ENCODE measurements around the gene LRRTM4.

LRRTM4 gene

DNA sequence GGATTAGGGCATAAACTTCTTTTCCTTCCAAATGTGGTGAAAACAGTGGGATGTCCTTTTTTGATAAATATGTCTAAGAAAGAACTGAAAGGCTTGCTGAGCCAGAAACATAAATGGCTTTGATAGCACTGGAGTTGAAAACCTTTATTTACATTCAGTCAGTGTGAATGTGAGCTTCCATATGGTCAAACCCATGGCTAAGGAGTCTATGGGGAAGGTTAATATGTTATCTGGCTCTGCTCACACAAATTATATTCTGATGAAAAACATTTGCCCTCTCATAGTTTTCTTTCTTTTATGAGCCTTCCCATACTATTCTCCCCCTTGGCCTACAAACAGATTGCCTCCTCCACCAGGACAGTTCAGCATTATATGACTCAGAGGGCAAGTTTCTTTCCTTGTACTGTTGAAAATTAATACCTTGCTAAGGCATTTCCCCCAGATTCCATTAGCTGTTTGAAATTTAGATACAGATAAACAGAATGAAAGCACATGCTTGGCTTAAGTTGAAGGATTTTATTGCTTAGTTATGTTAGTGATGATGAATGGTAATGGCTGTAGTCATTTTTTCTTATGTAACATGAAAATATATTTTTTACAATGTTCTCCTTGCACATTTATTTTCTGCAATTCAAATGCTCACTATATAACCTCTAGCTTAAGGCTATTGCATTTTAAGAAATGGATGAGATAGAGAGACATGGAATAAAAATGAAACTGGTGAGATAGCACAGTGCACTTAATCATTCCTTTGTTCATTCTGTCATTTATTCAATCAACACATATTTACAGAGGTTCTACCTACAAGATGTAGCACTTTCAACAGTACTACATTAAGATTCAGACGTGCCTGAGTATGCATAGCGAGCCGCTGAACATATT is 544.1 kb downstream of the LRRTM4 start:
- no peak for DNase-seq

DNA sequence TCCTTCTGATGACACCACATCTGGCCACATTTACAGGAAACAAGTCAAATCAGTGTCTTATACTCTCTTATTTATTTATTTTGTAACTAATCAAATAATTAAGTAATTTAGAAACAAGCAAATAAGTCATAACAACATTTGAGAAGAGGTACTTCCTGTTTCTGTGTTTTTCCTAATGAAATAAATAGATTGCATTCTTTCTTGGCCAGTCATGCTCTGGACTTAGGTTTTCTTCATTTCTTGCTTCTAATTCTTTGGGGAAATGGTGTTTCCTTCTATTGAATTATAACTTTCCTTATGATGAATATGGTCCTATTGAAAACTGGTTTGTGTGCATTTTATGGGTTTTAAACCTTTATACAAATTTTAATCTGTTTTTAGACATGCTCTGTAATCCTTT is 546.4 kb downstream of the LRRTM4 start:
- no peak for DNase-seq

DNA sequence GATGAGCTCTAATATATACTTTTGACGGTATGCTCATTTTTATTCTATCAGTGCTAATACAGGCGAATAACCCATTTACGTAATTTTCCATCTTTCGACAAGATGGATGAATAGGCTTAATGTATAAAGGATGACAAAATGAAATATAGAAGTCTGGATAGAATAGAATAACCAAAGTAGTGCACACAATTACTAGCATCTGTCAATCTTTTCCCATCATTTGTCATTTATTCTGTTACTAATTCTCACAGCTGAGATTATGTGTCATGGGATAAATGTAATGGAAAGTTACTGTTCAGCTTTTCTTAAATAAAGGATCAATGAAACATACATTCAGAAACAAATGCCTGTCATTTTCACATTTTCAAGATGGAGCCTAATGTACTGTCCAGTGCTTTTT is 548.6 kb downstream of the LRRTM4 start:
- no peak for DNase-seq

DNA sequence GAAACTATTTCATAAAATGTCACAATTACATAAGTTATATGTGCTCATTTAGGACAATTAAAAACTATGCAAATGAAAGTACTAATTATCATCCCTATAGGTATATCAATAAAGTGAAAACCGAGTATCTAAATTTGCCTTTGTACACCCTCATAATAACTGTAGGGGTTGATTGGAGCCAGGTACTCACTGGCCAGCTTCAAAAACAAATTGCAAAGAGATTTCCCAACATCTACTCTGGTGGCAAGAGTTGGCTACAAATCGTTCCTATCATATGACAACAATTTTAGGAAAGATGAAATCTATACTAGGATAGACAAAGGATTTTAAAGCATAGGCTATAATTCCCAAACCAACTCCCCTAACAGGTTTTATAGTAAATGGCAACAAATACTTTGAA is 556.4 kb downstream of the LRRTM4 start:
- no peak for DNase-seq

DNA sequence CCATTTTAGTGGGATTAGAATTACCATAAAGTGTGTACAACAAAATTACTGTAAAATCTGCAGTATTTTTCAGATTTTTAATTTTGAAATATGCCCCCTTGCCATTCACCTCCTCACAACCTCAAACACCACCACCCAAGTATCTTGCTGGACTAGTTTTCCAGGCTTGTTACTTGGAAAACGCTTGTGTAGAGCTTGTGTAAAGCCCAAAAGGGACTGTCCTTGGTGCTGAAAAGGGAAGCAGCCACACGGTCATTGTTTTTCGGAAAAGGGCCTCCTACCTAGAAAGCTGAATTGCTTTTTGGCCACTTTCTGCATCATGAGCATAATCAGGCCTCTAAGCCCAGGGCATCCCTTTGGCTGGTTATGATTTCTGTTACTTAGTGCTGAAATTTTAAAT is 563.4 kb downstream of the LRRTM4 start:
- no peak for DNase-seq

DNA sequence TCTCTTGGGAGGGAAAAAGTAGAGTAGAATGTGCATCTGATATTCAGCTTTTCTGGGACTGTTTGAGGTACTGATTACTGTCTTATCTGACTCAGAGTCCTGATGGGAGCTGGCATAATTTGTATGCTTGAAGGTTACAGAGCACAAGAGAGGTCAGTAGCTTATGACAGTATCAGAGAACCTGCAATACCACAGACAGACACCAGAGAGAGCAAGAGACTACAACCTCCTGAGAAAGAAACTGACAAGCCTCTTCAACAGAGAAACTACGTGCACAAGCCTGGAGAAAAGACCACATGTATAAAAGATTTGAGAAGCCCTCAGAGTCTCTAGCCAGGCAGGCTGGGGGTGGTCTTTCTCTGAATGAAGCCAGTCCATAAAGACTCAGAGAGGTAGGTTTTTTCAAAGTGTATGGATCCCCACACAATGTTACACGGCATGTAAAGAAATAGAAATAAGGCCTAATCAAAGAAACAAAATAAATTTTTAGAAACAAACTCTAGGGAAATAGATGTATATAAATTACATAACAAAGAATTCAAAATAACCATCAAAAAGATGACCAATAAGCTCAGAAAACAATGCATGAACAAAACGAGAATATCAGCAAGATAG is 568.3 kb downstream of the LRRTM4 start:
- no peak for DNase-seq

DNA sequence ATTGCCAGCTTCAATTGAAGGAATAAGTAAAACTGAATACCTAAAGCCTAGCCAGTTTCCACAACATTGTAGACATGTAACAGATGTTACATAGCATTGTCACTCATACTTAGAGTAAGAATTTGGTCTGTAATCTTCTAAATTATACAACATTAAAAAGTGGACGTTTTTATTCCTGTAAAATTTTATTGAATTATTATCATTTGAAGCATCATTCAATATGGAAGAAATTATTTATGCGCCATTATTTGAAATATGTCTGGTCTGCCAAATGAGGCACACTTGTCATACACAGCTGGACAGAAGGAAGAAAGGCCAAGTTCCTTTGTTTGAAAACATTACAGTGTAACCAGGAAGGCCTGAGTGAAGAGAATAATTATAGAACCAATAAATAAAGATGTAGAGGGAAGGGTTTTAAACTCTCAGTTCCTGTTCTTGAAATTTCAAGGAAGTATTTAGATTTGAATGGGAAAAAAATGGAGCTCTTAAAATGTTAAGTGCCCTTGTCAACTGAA is 575.5 kb downstream of the LRRTM4 start:
- no peak for DNase-seq

DNA sequence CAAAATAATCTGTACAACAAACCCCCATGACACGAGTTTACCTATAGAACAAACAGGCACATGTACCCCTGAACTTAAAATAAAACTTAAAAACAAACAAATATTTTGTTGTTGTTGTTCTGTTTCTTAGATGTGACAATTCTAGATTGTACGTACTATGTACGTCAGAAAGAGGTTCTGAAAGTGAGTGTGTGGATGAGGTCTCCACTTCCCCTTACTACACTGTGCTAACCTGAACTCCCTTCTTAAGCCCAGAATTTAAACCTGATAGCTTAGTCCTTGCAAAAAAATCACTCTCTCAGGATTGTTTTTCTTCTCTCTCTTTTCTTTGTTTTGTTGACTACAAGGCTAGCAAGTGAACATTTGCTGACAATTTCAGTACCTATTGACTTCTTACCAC is 581.6 kb downstream of the LRRTM4 start:
- no peak for DNase-seq

DNA sequence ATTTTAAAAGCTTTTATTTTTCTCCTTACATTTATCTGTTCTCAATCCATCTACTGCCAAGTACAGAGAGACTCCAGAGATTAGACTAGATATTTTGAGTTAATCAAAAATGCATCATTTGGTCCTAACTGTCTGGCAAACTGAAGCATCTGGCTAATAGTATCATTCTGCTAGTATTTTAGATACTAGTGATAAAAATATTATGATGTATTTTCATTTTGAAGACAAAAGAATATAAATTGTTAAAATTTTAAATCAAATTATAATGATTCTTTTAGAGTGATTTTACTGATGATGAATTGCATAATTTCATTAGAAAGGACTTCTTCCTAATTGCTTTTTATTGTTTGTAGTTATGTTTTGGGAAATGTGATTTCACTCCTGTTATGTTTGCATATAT is 584.0 kb downstream of the LRRTM4 start:
- DNase-seq, result no peak

DNA sequence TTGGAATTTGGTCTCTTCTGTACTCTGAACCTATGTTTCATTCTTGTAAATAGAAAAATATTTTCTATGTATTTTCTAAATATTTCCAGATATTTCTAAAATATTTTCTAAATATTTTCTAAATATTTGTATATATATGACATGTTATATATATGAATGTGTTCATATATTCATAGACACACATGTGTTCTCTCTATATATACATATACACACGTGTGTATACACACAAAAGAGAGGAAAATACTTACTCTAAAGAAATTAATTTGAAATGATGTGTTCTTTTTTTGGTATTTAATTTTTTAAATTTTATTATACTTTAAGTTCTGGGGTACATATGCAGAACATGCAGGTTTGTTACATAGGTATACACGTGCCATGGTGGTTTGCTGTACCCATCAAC is 589.6 kb downstream of the LRRTM4 start:
- no peak for DNase-seq

DNA sequence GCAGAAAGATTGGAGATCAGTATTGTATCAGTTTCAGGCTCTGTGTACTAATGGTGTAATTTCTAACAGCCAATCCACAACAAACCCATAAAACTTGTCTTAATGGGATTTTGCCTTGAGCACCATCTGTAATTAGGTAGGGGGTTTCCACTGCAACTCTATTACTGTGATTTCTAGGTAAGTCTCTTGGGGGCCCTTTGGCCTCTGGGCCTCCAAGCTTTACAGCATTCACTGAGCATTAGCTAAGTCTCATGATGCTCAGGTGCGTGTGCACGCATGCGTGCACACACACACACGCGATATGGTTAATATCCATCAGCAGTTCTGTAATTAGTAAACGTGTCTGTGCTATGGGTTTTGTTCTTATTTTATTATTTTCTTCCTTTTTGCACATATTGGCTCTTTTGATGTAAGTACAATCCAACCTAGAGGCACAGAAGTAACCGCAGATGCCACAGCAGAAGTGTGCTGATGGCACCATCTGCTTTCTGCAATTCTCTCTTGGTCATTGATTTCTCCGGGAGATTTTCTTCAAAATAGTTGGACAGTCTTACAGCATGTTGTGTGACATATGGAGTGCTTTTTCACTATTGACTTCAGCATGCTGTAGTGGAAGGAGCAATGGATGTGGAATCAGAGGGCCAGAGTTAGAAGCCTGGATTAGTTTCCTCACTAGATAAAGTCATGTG is 592.0 kb downstream of the LRRTM4 start:
- no peak for DNase-seq

DNA sequence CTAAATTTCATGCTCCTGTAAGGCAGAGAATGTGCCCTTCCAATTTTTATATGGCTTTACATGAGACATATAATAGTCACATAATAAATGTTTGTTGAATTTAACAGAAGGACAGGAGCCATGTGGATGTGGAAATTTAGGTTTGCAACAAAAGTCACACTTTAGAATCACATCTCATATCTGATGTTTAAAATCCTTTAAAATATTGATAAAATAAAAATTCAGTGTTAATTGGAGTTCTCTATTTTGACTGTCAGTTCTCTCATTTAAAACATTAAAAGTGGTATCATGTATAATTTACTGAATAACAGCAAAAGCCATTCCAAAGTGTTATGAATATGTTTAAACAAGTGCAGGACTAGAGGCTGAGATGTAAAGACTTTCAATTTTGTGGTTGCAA is 594.1 kb downstream of the LRRTM4 start:
- no peak for DNase-seq

DNA sequence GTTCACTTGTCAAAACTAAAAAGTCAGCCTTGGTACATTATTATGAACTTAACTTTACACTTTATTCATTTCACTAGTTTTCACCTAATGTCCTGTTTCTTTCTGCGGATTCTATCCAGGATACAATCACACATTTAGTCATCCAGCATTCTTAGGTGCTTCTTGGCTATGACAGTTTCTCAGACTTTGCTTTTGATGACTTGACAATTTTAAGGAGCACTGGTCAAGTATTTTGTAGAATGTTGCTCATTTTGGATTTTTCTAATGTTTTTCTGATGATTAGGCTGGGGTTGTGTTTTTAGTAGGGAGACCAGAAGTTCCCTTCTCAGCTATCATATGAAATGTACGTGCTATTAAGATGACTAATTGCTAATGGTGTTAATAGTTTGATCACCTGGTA is 601.2 kb downstream of the LRRTM4 start:
- DNase-seq, result no peak

DNA sequence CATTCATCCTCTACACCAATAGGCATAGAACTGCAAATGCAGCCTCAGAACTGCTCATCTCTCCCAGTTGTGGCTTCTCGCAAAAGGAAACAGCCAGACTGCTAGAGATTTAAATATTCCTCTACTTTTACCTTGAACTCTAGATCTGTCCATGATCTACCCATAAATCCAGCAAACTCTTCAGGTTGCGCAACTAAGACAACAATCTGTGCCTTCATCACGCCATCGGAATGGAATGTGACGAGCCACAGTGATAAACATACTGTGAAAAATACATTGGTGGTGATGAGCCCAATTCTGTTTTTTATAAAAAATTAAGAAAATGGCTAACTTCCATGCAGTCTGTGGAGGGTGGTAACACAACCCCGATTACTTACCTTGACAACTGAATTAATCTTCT is 626.7 kb downstream of the LRRTM4 start:
- DNase-seq, result no peak

DNA sequence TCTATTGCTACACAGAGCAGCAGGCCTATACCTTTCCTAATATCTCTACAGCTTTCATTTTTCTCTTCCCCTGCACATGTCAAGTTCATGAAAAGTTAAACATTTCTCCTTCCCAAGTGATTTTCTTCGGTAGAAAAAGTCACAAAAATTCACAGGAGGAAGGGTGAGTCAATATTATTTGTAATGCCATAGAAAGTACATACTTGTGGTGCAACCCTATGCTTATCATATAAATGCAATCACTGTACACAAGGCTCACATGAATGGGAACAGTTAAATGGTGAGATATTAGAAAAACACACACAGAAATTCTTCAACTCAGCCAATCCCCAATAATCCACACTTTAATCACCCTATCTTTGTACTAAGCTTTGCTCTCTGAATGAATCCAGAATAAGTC is 651.6 kb downstream of the LRRTM4 start:
- no peak for DNase-seq

DNA sequence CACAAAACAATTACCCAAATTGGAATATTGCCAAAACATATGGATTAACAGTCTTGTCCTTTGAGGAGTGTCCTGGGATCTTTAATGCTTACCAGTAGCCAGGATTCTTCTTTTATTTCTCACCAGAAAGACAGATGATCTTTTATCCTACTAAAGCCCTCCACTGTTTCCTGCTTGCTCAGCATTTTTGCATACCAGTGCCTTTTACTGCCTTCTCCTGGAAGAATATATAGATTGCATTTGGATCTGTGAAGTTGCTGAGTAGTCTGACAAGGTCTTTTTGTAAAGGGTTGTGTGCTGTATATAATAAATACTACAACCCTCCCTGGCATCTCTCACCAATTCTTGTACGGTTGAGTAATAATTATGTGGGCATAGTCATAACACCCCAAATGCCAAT is 652.2 kb downstream of the LRRTM4 start:
- DNase-seq, result no peak

DNA sequence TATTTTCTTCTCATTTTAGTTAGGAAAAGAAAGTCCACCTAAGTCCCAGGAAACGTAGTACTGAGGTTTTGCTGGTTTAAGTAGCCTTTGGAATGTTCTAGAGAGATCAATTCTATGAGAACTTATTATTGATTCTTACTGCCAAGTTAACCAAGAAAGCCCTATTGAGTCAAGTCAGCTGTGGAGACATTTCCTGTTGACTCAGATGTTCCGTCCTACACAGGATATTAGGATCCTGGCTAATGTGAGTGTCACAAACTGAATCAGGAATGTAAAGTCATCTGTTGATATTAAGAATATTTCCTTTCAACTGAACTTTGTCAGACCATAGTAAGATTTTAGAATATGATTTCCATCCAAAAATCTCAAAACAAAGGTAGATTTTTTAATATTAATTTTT is 654.3 kb downstream of the LRRTM4 start:
- no peak for DNase-seq

DNA sequence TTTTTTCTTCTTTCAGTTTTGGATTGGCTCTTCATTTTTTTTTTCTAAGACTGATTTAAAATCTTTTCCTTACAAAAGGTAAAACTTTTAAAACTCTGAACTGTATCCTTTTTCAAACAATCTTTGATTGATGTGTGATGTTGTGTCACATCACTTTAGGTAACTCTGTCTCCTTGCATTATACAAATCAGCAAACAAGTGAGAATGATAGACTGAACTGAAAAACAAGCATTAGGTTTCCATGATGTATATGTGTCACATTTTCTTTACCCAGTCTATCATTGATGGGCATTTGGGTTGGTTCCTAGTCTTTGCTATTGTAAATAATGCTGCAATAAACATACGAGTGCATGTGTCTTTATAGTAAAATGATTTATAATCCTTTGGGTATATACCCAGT is 655.7 kb downstream of the LRRTM4 start:
- no peak for DNase-seq

DNA sequence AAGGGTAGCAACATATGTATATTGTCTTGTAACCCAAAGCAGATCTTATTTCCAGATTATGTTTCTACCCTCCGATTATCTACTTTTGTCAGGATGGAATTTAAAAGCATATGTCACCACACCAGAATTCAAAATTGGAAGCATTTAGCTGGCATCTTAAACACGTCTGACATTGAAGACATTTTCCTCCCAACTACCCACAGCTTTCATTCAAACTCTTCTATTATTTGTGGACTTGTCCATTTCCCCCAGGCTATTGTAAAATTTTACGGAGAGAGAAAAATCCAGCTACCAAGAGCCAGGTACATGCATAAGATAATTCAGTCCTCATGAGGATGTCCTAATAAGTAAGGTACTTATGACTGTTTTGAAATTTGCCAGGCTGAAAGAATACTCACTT is 659.3 kb downstream of the LRRTM4 start:
- DNase-seq, result no peak

DNA sequence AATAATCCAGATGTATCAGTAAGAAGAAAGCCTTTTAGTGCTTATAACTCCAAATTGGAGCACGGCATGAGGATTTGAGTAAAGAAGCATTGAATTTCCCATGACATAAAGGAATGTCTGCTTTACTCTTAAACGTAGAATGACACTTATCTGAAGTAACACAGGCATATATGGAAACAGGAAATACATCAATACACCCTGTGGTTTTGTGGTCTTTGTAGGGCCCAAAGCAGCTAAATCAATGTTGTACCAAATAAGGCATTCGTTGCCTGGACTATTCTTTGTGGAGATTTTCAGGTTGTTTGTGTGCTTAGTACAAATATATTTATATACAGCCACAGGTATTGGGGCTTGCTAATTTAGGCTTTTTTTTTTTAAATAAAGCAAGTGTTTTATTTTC is 660.5 kb downstream of the LRRTM4 start:
- no peak for DNase-seq

DNA sequence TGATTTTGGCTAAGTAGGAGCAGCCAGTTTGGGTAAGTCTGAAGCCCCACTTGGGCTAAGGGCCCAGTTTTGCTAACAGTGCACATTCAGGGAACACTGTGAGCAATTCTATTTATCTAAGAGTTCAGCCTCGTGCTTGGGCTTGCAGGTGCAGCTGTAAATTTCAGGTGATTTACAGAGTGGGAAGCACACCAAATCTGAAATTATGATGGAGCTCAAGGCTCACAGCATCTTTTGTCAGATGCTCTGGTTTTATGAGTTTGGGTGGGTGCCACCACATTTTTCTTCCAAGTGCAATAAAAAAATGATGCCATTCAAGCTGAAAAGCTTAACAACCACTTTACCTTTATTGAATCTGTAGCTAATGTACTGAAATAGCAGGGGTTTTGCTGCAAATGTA is 671.2 kb downstream of the LRRTM4 start:
- DNase-seq, result no peak

DNA sequence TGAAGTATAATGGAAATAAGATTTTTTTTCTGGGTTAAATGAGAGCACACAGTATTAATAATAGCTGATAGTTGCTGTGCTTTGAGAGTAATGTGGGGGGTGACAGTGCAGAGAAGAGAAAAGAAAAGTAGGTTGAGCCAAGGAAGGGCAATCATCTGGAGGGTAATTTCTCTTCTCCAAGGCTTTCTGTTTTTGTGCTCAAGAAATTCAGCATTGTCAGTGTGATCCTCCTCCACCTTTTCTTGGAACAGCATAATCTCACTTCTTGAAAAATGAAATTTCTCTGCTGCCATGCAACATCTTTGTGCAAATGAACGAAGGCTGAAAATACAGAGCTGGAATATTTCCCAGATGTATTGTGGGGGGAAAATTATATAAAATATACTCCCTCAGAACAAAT is 673.1 kb downstream of the LRRTM4 start:
- DNase-seq, result no peak

DNA sequence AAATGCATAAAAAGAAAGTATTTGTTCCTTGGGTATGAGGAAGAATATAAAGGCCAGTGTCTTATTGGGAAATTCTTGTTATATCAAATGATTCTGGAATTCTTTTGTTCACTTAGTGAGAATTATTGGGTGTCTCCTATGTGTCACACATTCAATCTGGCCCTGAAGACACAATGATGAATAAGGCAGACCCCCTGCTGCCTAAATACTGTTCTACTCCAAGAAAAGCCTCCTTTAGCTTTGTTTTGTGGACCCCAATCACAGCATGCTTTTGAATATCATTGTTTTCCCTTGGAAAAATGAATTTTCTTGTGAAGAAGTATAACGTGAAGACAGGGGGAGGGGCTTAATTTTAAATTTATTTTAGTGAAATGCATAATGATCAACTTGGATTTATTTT is 682.4 kb downstream of the LRRTM4 start:
- DNase-seq, result no peak

Measured in NCI-H1436 treated with DMSO at 0.1 percent for 48 hours (cell line).